Lung (tissue), 12 donors: ENCODE results near the gene KLHL17. TPM values are rescaled to one million over a fixed set of nuclear protein-coding genes. Genes with fewer than 3 reads are reported as not detected.

Experiments
- ATAC-seq: fragments of 200-7000 bp; cut with Tn5 transposase; one replicate; pipeline ENCODE4 v1.9.1; 2020; ENCODE audit warnings: moderate number of reproducible peaks; ENCODE audit not compliant: insufficient read depth, low FRiP score
- DNase-seq, 3 donors: peaks; one replicate each; pipeline ENCODE4 v3.0.0-alpha.2; 2013 to 2017
- H3K27ac ChIP-seq, 2 donors: one replicate each; pipeline ENCODE4 v1.5.1; 2013; ENCODE audit warnings: mild to moderate bottlenecking in 2 of 2, moderate library complexity in 2 of 2, control low read depth in 1 of 2, inconsistent platforms in 1 of 2, low read depth in 1 of 2, low read length in 1 of 2
- H3K27me3 ChIP-seq, 3 donors: one replicate each; pipeline ENCODE4 v1.5.1; 2013; ENCODE audit warnings: low read length in 2 of 3; ENCODE audit not compliant: control insufficient read depth in 3 of 3, insufficient read depth in 3 of 3
- H3K36me3 ChIP-seq, 4 donors: one replicate each; pipeline ENCODE4 v1.5.1; 2013; ENCODE audit warnings: low read length in 4 of 4, mild to moderate bottlenecking in 1 of 4, moderate library complexity in 1 of 4; ENCODE audit not compliant: control insufficient read depth in 4 of 4, insufficient read depth in 4 of 4
- H3K4me1 ChIP-seq, 5 donors: one replicate each; pipeline ENCODE4 v1.5.1; 2013; ENCODE audit warnings: low read length in 5 of 5, mild to moderate bottlenecking in 2 of 5, moderate library complexity in 1 of 5; ENCODE audit not compliant: control insufficient read depth in 5 of 5, insufficient read depth in 5 of 5
- H3K4me3 ChIP-seq: one replicate; pipeline ENCODE4 v1.5.1; 2013; ENCODE audit warnings: mild to moderate bottlenecking, control low read depth, moderate library complexity
- H3K9ac ChIP-seq, 2 donors: one replicate each; pipeline ENCODE4 v1.5.1; 2013; ENCODE audit warnings: low read length in 2 of 2, control low read depth in 1 of 2; ENCODE audit not compliant: insufficient read depth in 1 of 2
- H3K9me3 ChIP-seq, 4 donors: one replicate each; pipeline ENCODE4 v1.5.1; 2013; ENCODE audit warnings: low read length in 3 of 4, mild to moderate bottlenecking in 1 of 4, moderate library complexity in 1 of 4; ENCODE audit not compliant: control insufficient read depth in 4 of 4, insufficient read depth in 3 of 4
- WGBS, 2 donors: extraction: QIAGEN DNeasy Blood & Tissue Kit; methylation state at CpG; one replicate each; pipeline ENCODE4 v1.1.7; 2013; 5-methylcytosine and 5-hydroxymethylcytosine counted together
- polyA plus RNA-seq, 2 donors: library from polyadenylated mRNA; stranded (reverse); fragments of 200-250 nt; gene quantifications; one replicate each; pipeline ENCODE4 v1.2.1, GENCODE V29; 2013
- total RNA-seq, 2 donors: library from RNA; depleted of rRNA in 1 of 2; stranded (reverse); fragments of >200 nt in 1 of 2; gene quantifications; one replicate each; pipeline ENCODE4 v1.2.1, GENCODE V29; 2014 to 2021
- TF ChIP-seq, protein P1 (sequence below): IDR thresholded peaks from 2 replicates; pipeline ENCODE4 v1.5.1; 2012; ENCODE audit warnings: mild to moderate bottlenecking; ENCODE audit errors: control extremely low read depth, extremely low read depth
- donor health status: control.
- donor health status: control.
- donor health status: Bipolar disorder and iron deficiency.
- donor health status: healthy.
- donor health status: DM: yes; HTN: yes; CAD: no.

Gene KLHL17
- total and polyA plus RNA-seq, 4 donors: 10.0 to 15.2 (median 13.0) TPM

DNA sequence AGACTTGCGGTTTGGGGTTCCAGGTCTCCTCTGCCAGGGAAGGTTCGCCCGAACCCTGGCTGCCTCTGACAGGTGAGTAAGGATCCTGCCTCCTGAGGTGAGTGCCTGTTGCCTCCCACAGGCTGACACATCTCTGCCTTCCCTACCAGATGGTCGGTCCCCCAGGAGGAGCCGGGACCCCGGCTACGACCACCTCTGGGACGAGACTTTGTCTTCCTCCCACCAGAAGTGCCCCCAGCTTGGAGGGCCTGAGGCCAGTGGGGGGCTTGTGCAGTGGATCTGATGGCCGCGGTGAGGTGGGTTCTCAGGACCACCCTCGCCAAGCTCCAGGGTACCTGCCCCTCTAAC is 13.9 kb downstream of the KLHL17 start:
- Histone ChIP-seq H3K36me3 (no peaks in the 10 kb centered on the region), H3K27me3 (peaks cover 0 to 36% (median 11%) of the 10 kb centered on the region in 3 donors), H3K4me3 (no peak overlapping the region), H3K4me1 (peaks cover 0 to 6% (median 0%) of the 10 kb centered on the region in 5 donors), H3K9me3 (no peaks in the 10 kb centered on the region), H3K9ac (no peak overlapping the region), H3K27ac (no peak overlapping the region)
- 85 to 88% methylated on average over 10 to 11 of the region's 11 CpGs for WGBS, 2 donors
- no peak for DNase-seq
- TF ChIP-seq, protein P1, sequence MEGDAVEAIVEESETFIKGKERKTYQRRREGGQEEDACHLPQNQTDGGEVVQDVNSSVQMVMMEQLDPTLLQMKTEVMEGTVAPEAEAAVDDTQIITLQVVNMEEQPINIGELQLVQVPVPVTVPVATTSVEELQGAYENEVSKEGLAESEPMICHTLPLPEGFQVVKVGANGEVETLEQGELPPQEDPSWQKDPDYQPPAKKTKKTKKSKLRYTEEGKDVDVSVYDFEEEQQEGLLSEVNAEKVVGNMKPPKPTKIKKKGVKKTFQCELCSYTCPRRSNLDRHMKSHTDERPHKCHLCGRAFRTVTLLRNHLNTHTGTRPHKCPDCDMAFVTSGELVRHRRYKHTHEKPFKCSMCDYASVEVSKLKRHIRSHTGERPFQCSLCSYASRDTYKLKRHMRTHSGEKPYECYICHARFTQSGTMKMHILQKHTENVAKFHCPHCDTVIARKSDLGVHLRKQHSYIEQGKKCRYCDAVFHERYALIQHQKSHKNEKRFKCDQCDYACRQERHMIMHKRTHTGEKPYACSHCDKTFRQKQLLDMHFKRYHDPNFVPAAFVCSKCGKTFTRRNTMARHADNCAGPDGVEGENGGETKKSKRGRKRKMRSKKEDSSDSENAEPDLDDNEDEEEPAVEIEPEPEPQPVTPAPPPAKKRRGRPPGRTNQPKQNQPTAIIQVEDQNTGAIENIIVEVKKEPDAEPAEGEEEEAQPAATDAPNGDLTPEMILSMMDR: no peak
- ATAC-seq: no peak

DNA sequence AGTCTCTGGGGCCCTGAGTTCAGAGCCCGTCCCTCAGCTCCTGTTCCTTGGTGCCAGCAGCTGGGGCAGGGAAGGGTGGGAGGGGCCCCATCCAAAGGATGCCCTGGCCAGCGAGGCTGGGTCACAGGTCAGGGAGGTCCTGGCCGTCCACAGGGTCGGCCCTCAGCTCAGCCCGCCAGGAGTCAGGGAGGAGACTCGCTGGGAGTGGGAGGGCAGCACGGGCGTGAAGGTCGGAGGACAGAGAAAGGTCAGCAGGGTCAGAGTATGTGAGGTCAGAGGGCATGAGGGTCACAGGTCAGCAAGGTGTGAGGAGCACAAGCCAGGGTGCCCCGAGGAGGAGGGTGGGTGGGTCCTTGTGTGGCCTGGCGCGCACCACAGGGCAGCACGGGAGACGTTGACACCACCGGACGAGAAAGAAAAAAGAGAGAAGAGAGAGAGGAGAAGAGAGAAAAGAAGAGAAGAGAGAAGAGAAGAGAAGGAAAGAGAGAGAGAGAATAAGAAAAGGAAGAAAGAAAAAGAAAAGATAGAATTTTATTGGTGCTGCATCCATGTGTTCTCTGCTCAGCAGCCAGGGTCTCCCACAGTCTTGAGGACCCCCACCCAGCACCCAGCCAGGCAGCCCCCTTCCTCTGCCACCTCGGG is 14.4 kb downstream of the KLHL17 start:
- no peaks in the 10 kb centered on the region for H3K9me3 ChIP-seq
- H3K9ac ChIP-seq: no peak overlapping the region
- TF ChIP-seq, protein P1: no peak
- H3K4me1 ChIP-seq: peaks cover 0 to 6% (median 0%) of the 10 kb centered on the region in 5 donors
- ATAC-seq (no peak), DNase-seq (no peak)
- H3K27me3 ChIP-seq: peaks cover 0 to 31% (median 6%) of the 10 kb centered on the region in 3 donors
- no peak overlapping the region for H3K4me3 ChIP-seq
- 72 to 81% methylated on average over 17 of the region's 17 CpGs for WGBS, 2 donors
- H3K27ac ChIP-seq: no peak overlapping the region
- no peaks in the 10 kb centered on the region for H3K36me3 ChIP-seq

DNA sequence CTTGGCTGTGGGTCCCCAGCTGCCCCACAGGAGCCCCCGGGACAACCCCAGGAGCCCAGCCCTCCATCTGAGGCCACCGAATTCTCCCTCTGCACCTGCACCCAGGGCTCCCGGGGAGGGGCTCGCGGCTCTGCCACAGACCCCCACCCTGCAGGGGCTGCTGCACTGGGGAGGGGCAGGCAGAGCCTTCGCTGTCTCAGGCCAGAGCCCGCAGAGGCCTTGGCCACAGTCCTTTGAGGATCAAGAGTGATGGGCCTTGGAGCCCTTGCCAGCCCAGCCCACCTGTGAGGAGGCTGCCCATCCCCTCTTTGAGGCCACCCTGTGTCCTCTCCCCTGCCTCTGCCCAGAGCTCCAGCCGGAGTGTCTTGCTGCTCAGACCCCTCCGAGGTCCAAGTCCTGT is 15.0 kb downstream of the KLHL17 start:
- DNase-seq (no peak), ATAC-seq (no peak)
- Histone ChIP-seq H3K9ac (no peak overlapping the region), H3K9me3 (peaks cover 0 to 2% (median 0%) of the 10 kb centered on the region in 4 donors), H3K4me1 (peaks cover 0 to 6% (median 0%) of the 10 kb centered on the region in 5 donors), H3K27me3 (peaks cover 0 to 25% (median 1%) of the 10 kb centered on the region in 3 donors), H3K36me3 (no peaks in the 10 kb centered on the region), H3K27ac (no peak overlapping the region), H3K4me3 (no peak overlapping the region)
- WGBS, 2 donors: 65 to 82% methylated on average over 7 to 9 of the region's 9 CpGs
- TF ChIP-seq, protein P1: no peak
